ENCODE measurements around the gene ANAPC15.

- TF ChIP-seq CTCF (conservative IDR thresholded peaks at IDR 0.05) (no peak), ZFX (IDR thresholded peaks at IDR 0.05) (no peak)
Measured at GRCh38 chr11:72100462-72100861, 12.0 kb downstream of the ANAPC15 start.

All from C4-2B (cell line).